Testis (tissue), 2 donors: ENCODE results near the gene PTH2R.
"Not testable (repeated sequence)": the region's sequence is repeated elsewhere in the genome, so short reads cannot be mapped to it uniquely, and the experiment has no call there.

Source experiments
- POLR2A ChIP-seq: fragments of 450-650 bp; IDR thresholded peaks from one replicate; pipeline ENCODE4 v1.6.1; 2017; ENCODE audit warnings: antibody characterized with exemption, mild to moderate bottlenecking, moderate library complexity
- TF ChIP-seq, protein P1 (sequence below), 3 experiments: fragments of 450-650 bp in 2 of 3; fragments of 200-600 bp in 1 of 3; sonication (generic) in 1 of 3; IDR thresholded peaks; one replicate each; pipeline ENCODE4 v1.5.1; 2016 to 2019; ENCODE audit warnings: antibody characterized with exemption in 3 of 3, mild to moderate bottlenecking in 2 of 3, moderate library complexity in 1 of 3

DNA sequence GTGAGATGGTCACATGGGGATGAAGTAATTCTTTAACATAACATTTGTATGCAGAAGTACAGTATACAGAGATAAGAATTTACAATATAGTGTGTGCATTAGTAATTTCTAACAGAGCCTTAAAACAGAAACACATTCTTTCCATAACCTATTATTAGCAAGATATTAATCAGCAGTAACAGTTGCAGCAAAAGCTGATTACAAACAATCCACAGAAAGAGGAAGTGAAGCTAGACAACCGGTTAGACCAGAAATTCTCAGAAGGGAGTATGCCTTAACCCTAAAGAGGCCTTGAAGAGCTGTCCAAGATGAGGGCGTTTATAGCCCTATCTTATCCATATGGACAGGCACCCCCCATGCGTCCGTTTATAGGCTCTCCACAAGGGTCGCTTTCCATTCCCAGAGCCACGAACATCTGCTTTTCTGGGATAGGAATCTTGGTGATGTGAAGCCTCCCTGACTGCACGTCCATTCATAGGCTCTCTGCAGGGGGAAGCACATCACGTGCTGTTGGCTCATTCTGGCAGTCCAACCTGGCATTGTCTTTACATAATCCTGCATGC lies 75.9 kb downstream of the PTH2R start:
- TF ChIP-seq, protein P1, sequence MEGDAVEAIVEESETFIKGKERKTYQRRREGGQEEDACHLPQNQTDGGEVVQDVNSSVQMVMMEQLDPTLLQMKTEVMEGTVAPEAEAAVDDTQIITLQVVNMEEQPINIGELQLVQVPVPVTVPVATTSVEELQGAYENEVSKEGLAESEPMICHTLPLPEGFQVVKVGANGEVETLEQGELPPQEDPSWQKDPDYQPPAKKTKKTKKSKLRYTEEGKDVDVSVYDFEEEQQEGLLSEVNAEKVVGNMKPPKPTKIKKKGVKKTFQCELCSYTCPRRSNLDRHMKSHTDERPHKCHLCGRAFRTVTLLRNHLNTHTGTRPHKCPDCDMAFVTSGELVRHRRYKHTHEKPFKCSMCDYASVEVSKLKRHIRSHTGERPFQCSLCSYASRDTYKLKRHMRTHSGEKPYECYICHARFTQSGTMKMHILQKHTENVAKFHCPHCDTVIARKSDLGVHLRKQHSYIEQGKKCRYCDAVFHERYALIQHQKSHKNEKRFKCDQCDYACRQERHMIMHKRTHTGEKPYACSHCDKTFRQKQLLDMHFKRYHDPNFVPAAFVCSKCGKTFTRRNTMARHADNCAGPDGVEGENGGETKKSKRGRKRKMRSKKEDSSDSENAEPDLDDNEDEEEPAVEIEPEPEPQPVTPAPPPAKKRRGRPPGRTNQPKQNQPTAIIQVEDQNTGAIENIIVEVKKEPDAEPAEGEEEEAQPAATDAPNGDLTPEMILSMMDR (IDR thresholded peaks at IDR 0.05) = not testable (repeated sequence)
- TF ChIP-seq POLR2A = not testable (repeated sequence)
